Fibroblast of upper back skin (primary cell): ENCODE measurements around the gene ODC1.
"Not testable (repeated sequence)": the region's sequence is repeated elsewhere in the genome, so short reads cannot be mapped to it uniquely, and the experiment has no call there.

Experiments
- DNase-seq: peaks from one replicate; pipeline ENCODE4 v3.0.0-alpha.2; 2013

ODC1 gene

GRCh38 chr2:10447895-10448575, at the start of gene ODC1:
TSS of gene ODC1 (minus strand) at chr2:10448327. CDS start at chr2:10445032, 3,295 bp downstream.
- DNase-seq, result peak; percentile 93

GRCh38 chr2:10497797-10498251, 49.7 kb upstream of the ODC1 start:
- peak; percentile 39 for DNase-seq

- no peak for DNase-seq
Observed at GRCh38 chr2:10495988-10496313, 47.8 kb upstream of the ODC1 start.

- no peak for DNase-seq
Observed at GRCh38 chr2:10495311-10495987, 47.3 kb upstream of the ODC1 start.

GRCh38 chr2:10494351-10495066, 46.4 kb upstream of the ODC1 start:
- no peak for DNase-seq

- DNase-seq, result no peak
Observed at GRCh38 chr2:10493634-10494281, 45.6 kb upstream of the ODC1 start.

- no peak for DNase-seq
Observed at GRCh38 chr2:10493075-10493633, 45.0 kb upstream of the ODC1 start.

- DNase-seq, result no peak
Observed at GRCh38 chr2:10490806-10491291, 42.7 kb upstream of the ODC1 start.

- DNase-seq, result no peak
Observed at GRCh38 chr2:10489842-10490555, 41.9 kb upstream of the ODC1 start.

- DNase-seq, result not testable (repeated sequence)
Observed at GRCh38 chr2:10488142-10488541, 40.0 kb upstream of the ODC1 start.

- not testable (repeated sequence) for DNase-seq
Observed at GRCh38 chr2:10487741-10488104, 39.6 kb upstream of the ODC1 start.

- no peak for DNase-seq
Observed at GRCh38 chr2:10487081-10487740, 39.1 kb upstream of the ODC1 start.

- DNase-seq, result no peak
Observed at GRCh38 chr2:10486601-10487079, 38.5 kb upstream of the ODC1 start.

- no peak for DNase-seq
Observed at GRCh38 chr2:10486091-10486490, 38.0 kb upstream of the ODC1 start.

GRCh38 chr2:10482913-10483312, 34.8 kb upstream of the ODC1 start:
- no peak for DNase-seq

- no peak for DNase-seq
Observed at GRCh38 chr2:10482460-10482859, 34.3 kb upstream of the ODC1 start.

GRCh38 chr2:10481666-10482157, 33.6 kb upstream of the ODC1 start:
- DNase-seq, result no peak

- no peak for DNase-seq
Observed at GRCh38 chr2:10481055-10481665, 33.0 kb upstream of the ODC1 start.

GRCh38 chr2:10480359-10480949, 32.3 kb upstream of the ODC1 start:
- no peak for DNase-seq

GRCh38 chr2:10478916-10479315, 30.8 kb upstream of the ODC1 start:
- DNase-seq, result no peak

GRCh38 chr2:10478298-10478625, 30.1 kb upstream of the ODC1 start:
- DNase-seq, result no peak
